Adrenal gland (tissue), 12 donors: ENCODE data around the gene OR2B6. TPM values are rescaled to one million over a fixed set of nuclear protein-coding genes. Genes with fewer than 3 reads are reported as not detected.

Experiments used
- DNase-seq, 7 donors: peaks; one replicate each; pipeline ENCODE4 v3.0.0-alpha.2; 2019 to 2020
- H3K27ac ChIP-seq, 5 donors: fragments of 200-600 bp; sonication (generic) in 4 of 5; 1 replicate in 3 of 5; 2 replicates in 2 of 5; pipeline versions ENCODE4 v1.5.1 to v1.8.0; 2016 to 2020; ENCODE audit warnings: mild to moderate bottlenecking in 1 of 5
- H3K27me3 ChIP-seq: fragments of 200-600 bp; 2 replicates; pipeline ENCODE4 v1.8.0; 2021
- H3K36me3 ChIP-seq, 2 donors: fragments of 200-600 bp; replicated peaks in 1 of 2; 1 replicate in 1 of 2; 2 replicates in 1 of 2; pipeline versions ENCODE4 v1.5.1 to v1.8.0; 2018 to 2022
- H3K4me1 ChIP-seq, 2 donors: fragments of 200-600 bp; replicated peaks in 1 of 2; 1 replicate in 1 of 2; 2 replicates in 1 of 2; pipeline versions ENCODE4 v1.5.1 to v1.8.0; 2018 to 2021
- H3K4me3 ChIP-seq, 4 donors: fragments of 200-600 bp; sonication (generic) in 3 of 4; one replicate each; pipeline ENCODE4 v1.5.1; 2016 to 2018
- H3K9me3 ChIP-seq, 3 donors: fragments of 200-600 bp; sonication (generic) in 1 of 3; replicated peaks in 1 of 3; 1 replicate in 2 of 3; 2 replicates in 1 of 3; pipeline versions ENCODE4 v1.5.1 to v1.8.0; 2016 to 2021
- POLR2A ChIP-seq, 2 donors: fragments of 450-650 bp; IDR thresholded peaks; one replicate each; pipeline ENCODE4 v1.6.1; 2017; ENCODE audit warnings: antibody characterized with exemption in 2 of 2, mild to moderate bottlenecking in 2 of 2, moderate library complexity in 1 of 2
- WGBS, 4 donors: extraction: QIAGEN DNeasy Blood & Tissue Kit in 2 of 4; methylation state at CpG; one replicate each; pipeline versions ENCODE4 v1.1.5 to v1.1.7; 2013 to 2017; 5-methylcytosine and 5-hydroxymethylcytosine counted together
- intact Hi-C, 2 donors: fragments of 100-400 bp; cut with DNase I; formaldehyde crosslinking; loops; one replicate each; pipeline versions ENCODE4 v1.14.1 to v1.15.0; 2022 to 2023
- polyA plus RNA-seq, 3 donors: library from polyadenylated mRNA; stranded (reverse); fragments of 200-250 nt in 2 of 3; fragments of 350-450 nt in 1 of 3; fragmentation: Illumina TruSeq in 1 of 3; extraction: RNeasy Lipid Tissue Mini Kit (QIAGEN cat#74804) in 1 of 3; gene quantifications; one replicate each; pipeline ENCODE4 v1.2.3, GENCODE V29; 2013 to 2014
- total RNA-seq, 9 donors: library from RNA; depleted of rRNA in 4 of 9; stranded (reverse); fragments of >200 nt in 4 of 9; fragments of 120-200 nt in 1 of 9; fragmentation: NEBNext Ultra II Directional in 1 of 9; extraction: Animal tissue kit (Norgen Biotek cat#: 25700) in 1 of 9; gene quantifications; one replicate each; pipeline versions ENCODE4 v1.1.0 to v1.2.4, GENCODE V29; 2013 to 2023
- TF ChIP-seq, protein P1 (sequence below), 6 experiments: fragments of 450-650 bp in 4 of 6; fragments of 200-600 bp in 2 of 6; sonication (generic) in 1 of 6; IDR thresholded peaks; 1 replicate in 5 of 6; 2 replicates in 1 of 6; pipeline versions ENCODE4 v1.5.1 to v1.8.0; 2016 to 2021; ENCODE audit warnings: antibody characterized with exemption in 6 of 6, mild to moderate bottlenecking in 2 of 6, moderate library complexity in 1 of 6
- donor health status: healthy with polysubstance abuse.
- donor health status: Bipolar disorder and iron deficiency.
- donor health status: DM: yes; HTN: yes; CAD: no.
- donor health status: DM: no; HTN: no; CAD: no.
- donor health status: DM: no; HTN: no; CAD: no.
- donor health status: DM: yes; HTN: yes; CAD: no.

OR2B6 gene
- total and polyA plus RNA-seq, 12 donors: 0.22 TPM; not detected in 11

DNA sequence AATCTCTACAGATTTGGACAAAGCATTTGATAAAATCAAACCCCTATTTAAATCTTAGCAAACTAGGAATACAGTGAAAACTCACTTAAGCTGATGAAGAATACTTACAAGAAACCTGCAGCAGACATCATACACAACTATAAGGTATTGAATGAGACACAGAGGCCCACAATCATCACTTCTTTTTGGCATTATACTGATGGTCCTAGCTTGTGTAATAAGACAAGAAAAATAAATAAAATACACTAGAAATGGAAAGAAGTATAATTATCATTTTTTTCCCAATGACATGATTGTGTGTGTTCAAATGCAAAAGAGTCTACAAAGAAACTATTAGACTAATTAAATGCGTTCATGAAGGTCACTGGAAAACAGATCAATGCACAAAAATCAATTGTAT, 8.8 kb upstream of the OR2B6 start:
- Histone ChIP-seq H3K9me3 (no peaks in the 10 kb centered on the region), H3K27ac (no peak overlapping the region), H3K27me3 (no peaks in the 10 kb centered on the region), H3K4me3 (no peak overlapping the region), H3K36me3 (no peaks in the 10 kb centered on the region), H3K4me1 (no peaks in the 10 kb centered on the region)
- 47 to 73% (median 57%) methylated on average over 1 of the region's 1 CpG for WGBS, 4 donors
- no peak for TF ChIP-seq POLR2A (IDR thresholded peaks at IDR 0.05)
- TF ChIP-seq, protein P1, sequence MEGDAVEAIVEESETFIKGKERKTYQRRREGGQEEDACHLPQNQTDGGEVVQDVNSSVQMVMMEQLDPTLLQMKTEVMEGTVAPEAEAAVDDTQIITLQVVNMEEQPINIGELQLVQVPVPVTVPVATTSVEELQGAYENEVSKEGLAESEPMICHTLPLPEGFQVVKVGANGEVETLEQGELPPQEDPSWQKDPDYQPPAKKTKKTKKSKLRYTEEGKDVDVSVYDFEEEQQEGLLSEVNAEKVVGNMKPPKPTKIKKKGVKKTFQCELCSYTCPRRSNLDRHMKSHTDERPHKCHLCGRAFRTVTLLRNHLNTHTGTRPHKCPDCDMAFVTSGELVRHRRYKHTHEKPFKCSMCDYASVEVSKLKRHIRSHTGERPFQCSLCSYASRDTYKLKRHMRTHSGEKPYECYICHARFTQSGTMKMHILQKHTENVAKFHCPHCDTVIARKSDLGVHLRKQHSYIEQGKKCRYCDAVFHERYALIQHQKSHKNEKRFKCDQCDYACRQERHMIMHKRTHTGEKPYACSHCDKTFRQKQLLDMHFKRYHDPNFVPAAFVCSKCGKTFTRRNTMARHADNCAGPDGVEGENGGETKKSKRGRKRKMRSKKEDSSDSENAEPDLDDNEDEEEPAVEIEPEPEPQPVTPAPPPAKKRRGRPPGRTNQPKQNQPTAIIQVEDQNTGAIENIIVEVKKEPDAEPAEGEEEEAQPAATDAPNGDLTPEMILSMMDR (IDR thresholded peaks at IDR 0.05): no peak
- intact Hi-C loops: no loop called here
- DNase-seq: no peak

DNA sequence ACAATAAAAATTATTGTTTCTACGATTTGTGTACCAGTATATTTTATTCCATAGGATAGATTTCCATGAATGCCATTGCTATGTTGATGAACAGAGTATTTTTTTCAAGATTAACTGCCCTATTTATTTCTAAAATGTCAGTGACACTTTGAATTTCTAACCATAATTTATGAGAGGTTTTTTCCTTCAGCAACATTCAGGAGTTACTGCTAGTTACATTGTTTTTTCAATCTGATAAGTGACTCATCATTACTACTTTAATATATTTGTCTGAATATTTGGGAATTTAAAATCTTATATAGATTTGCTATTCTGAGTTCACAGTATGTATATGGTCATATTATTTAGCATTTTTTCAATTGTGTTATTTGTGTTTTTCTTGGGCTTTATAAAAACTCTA, 6.0 kb upstream of the OR2B6 start:
- no peak overlapping the region for H3K4me3 ChIP-seq
- DNase-seq: no peak
- TF ChIP-seq, protein P1 (IDR thresholded peaks at IDR 0.05): no peak
- TF ChIP-seq POLR2A (IDR thresholded peaks at IDR 0.05): no peak
- H3K27me3 ChIP-seq: peaks cover 12% of the 10 kb centered on the region
- H3K27ac ChIP-seq: no peak overlapping the region
- no peaks in the 10 kb centered on the region for H3K9me3 ChIP-seq
- WGBS, 4 donors: 41 to 58% (median 49%) methylated on average over 1 of the region's 1 CpG
- intact Hi-C loops: no loop called here
- no peaks in the 10 kb centered on the region for H3K36me3 ChIP-seq
- H3K4me1 ChIP-seq: no peaks in the 10 kb centered on the region

DNA sequence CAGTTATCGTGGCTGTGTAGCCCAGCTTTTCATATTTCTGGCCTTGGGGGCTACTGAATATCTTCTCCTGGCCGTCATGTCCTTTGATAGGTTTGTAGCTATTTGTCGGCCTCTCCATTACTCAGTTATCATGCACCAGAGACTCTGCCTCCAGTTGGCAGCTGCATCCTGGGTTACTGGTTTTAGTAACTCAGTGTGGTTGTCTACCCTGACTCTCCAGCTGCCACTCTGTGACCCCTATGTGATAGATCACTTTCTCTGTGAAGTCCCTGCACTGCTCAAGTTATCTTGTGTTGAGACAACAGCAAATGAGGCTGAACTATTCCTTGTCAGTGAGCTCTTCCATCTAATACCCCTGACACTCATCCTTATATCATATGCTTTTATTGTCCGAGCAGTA, 475 bp downstream of the OR2B6 start:
- H3K4me1 ChIP-seq: no peaks in the 10 kb centered on the region
- no peak for TF ChIP-seq POLR2A (IDR thresholded peaks at IDR 0.05)
- TF ChIP-seq, protein P1 (IDR thresholded peaks at IDR 0.05): no peak
- intact Hi-C loops: no loop called here
- DNase-seq: no peak
- WGBS, 4 donors: 46 to 63% (median 59%) methylated on average over 4 of the region's 4 CpGs
- H3K27ac ChIP-seq: no peak overlapping the region
- no peaks in the 10 kb centered on the region for H3K36me3 ChIP-seq
- H3K9me3 ChIP-seq: no peaks in the 10 kb centered on the region
- peaks cover 12% of the 10 kb centered on the region for H3K27me3 ChIP-seq
- no peak overlapping the region for H3K4me3 ChIP-seq

DNA sequence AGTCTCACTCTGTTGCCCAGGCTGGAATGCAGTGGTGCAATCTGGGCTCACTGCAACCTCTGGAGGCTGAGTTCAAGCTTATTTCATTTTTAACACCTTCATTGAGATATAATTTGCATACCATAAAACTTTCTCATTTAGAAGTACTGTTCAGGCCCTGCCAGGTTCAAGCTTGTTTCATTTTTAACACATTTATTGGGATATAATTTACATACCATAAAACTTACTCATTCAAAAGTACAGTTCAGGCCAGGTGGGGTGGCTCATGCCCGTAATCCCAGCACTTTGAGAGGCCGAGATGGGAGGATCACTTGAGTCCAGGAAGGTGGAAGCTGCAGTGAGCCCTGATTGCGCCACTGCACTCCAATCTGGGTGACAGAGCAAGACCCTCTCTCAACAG, 5.5 kb downstream of the OR2B6 start:
- Histone ChIP-seq H3K4me3 (no peak overlapping the region), H3K36me3 (no peaks in the 10 kb centered on the region), H3K27ac (no peak overlapping the region), H3K4me1 (no peaks in the 10 kb centered on the region), H3K9me3 (no peaks in the 10 kb centered on the region), H3K27me3 (no peaks in the 10 kb centered on the region)
- 70 to 89% (median 84%) methylated on average over 3 of the region's 3 CpGs for WGBS, 4 donors
- no peak for DNase-seq
- intact Hi-C loops: no loop called here
- TF ChIP-seq POLR2A (IDR thresholded peaks at IDR 0.05): no peak
- TF ChIP-seq, protein P1 (IDR thresholded peaks at IDR 0.05): no peak
